GM23338 (cell line): Measurements from ENCODE around the gene TBPL1. TPM values are rescaled to one million over a fixed set of nuclear protein-coding genes. Genes with fewer than 3 reads are reported as not detected.

Experiments used
- ATAC-seq: fragments of 200-7000 bp; cut with Tn5 transposase; 3 replicates; pipeline ENCODE4 v1.9.1; 2020
- DNase-seq: peaks from one replicate; pipeline ENCODE4 v3.0.0-alpha.2; 2015; ENCODE audit warnings: low spot score
- H2AFZ ChIP-seq: fragments of 200-600 bp; sonication (generic); 2 replicates; pipeline ENCODE4 v1.8.0; 2016; ENCODE audit warnings: antibody characterized with exemption, mild to moderate bottlenecking, moderate library complexity
- H3F3A ChIP-seq: fragments of 200-600 bp; sonication (generic); replicated peaks from 2 replicates; pipeline ENCODE4 v1.8.0; 2017; ENCODE audit warnings: antibody characterized with exemption, mixed run types, low read depth
- H3K27ac ChIP-seq: fragments of 200-600 bp; sonication (generic); 2 replicates; pipeline ENCODE4 v1.6.1; 2016; ENCODE audit warnings: low read depth
- H3K27me3 ChIP-seq: fragments of 200-600 bp; sonication (generic); 2 replicates; pipeline ENCODE4 v1.8.0; 2016; ENCODE audit warnings: mild to moderate bottlenecking, mixed run types, moderate library complexity; ENCODE audit not compliant: insufficient read depth
- H3K36me3 ChIP-seq: fragments of 200-600 bp; sonication (generic); 2 replicates; pipeline ENCODE4 v1.8.0; 2016; ENCODE audit warnings: mild to moderate bottlenecking; ENCODE audit not compliant: insufficient read depth
- H3K4me1 ChIP-seq: fragments of 200-600 bp; sonication (generic); 2 replicates; pipeline ENCODE4 v1.8.0; 2016; ENCODE audit warnings: mild to moderate bottlenecking, moderate library complexity; ENCODE audit not compliant: insufficient read depth
- H3K4me2 ChIP-seq: fragments of 200-600 bp; sonication (generic); 2 replicates; pipeline ENCODE4 v1.7.1; 2017; ENCODE audit warnings: mixed run types
- H3K4me3 ChIP-seq: fragments of 200-600 bp; sonication (generic); 2 replicates; pipeline ENCODE4 v1.6.1; 2016; ENCODE audit warnings: mixed run types
- H3K79me2 ChIP-seq: fragments of 200-600 bp; sonication (generic); replicated peaks from 2 replicates; pipeline ENCODE4 v1.8.0; 2017; ENCODE audit warnings: mild to moderate bottlenecking; ENCODE audit not compliant: insufficient read depth
- H3K9me2 ChIP-seq: fragments of 200-600 bp; sonication (generic); 2 replicates; pipeline ENCODE4 v1.8.0; 2017; ENCODE audit not compliant: insufficient read depth
- H4K20me1 ChIP-seq: fragments of 200-600 bp; sonication (generic); replicated peaks from 2 replicates; pipeline ENCODE4 v1.8.0; 2017; ENCODE audit warnings: mild to moderate bottlenecking; ENCODE audit not compliant: insufficient read depth
- H3K27ac Mint-ChIP-seq: 2 replicates; pipeline ENCODE4 v1.8.0; 2020; ENCODE audit warnings: inconsistent platforms, mild to moderate bottlenecking, moderate library complexity, mixed read lengths
- H3K27me3 Mint-ChIP-seq: 3 replicates; pipeline ENCODE4 v1.8.0; 2022; ENCODE audit warnings: low read depth, mild to moderate bottlenecking, moderate library complexity, mixed read lengths, inconsistent platforms; ENCODE audit not compliant: insufficient read depth, poor library complexity
- H3K36me3 Mint-ChIP-seq: 3 replicates; pipeline ENCODE4 v1.8.0; 2021; ENCODE audit warnings: low read depth, mild to moderate bottlenecking, inconsistent platforms, moderate library complexity, mixed read lengths
- H3K4me1 Mint-ChIP-seq: 3 replicates; pipeline ENCODE4 v1.8.0; 2020; ENCODE audit warnings: mild to moderate bottlenecking, inconsistent platforms, mixed read lengths
- H3K4me3 Mint-ChIP-seq: 3 replicates; pipeline ENCODE4 v1.8.0; 2021; ENCODE audit warnings: moderate library complexity, mild to moderate bottlenecking, inconsistent platforms, mixed read lengths
- H3K9me3 Mint-ChIP-seq: 3 replicates; pipeline ENCODE4 v1.8.0; 2020; ENCODE audit warnings: moderate library complexity, mild to moderate bottlenecking, inconsistent platforms, mixed read lengths
- CREB1 ChIP-seq: fragments of 250-450 bp; sonication (Bioruptor Pico); IDR thresholded peaks from 2 replicates; pipeline ENCODE4 v1.5.0; 2020; ENCODE audit warnings: low read depth, mild to moderate bottlenecking, moderate library complexity
- CTCF ChIP-seq, 2 experiments: fragments of 200-600 bp in 1 of 2; sonication (generic) in 1 of 2; conservative IDR thresholded peaks; 2 replicates each; pipeline versions ENCODE4 v1.5.1 to v1.6.1; 2016 to 2017; ENCODE audit warnings: antibody characterized with exemption in 2 of 2, low read depth in 2 of 2, mild to moderate bottlenecking in 2 of 2, moderate library complexity in 1 of 2
- ETS1 ChIP-seq: IDR thresholded peaks from 2 replicates; pipeline ENCODE4 v1.6.1; 2016; ENCODE audit warnings: antibody characterized with exemption
- EZH2 ChIP-seq: fragments of 200-600 bp; sonication (generic); IDR thresholded peaks from one replicate; pipeline ENCODE4 v1.8.0; 2017; ENCODE audit warnings: antibody characterized with exemption, mild to moderate bottlenecking, low read depth; ENCODE audit not compliant: unreplicated experiment
- EZH2phosphoT487 ChIP-seq: fragments of 200-600 bp; sonication (generic); IDR thresholded peaks from one replicate; pipeline ENCODE4 v1.8.1; 2018; ENCODE audit warnings: antibody characterized with exemption; ENCODE audit not compliant: unreplicated experiment
- JUNB ChIP-seq: IDR thresholded peaks from one replicate; pipeline ENCODE4 v1.6.1; 2016; ENCODE audit warnings: antibody characterized with exemption; ENCODE audit not compliant: unreplicated experiment
- NANOG ChIP-seq: IDR thresholded peaks from 2 replicates; pipeline ENCODE4 v1.6.1; 2016; ENCODE audit warnings: antibody characterized with exemption, borderline replicate concordance
- POLR2AphosphoS5 ChIP-seq: IDR thresholded peaks from 2 replicates; pipeline ENCODE4 v1.6.1; 2016; ENCODE audit warnings: antibody characterized with exemption, low read depth
- REST ChIP-seq: IDR thresholded peaks from one replicate; pipeline ENCODE4 v1.6.1; 2018; ENCODE audit warnings: antibody characterized with exemption; ENCODE audit not compliant: unreplicated experiment
- STAT1 ChIP-seq: IDR thresholded peaks from one replicate; pipeline ENCODE4 v1.6.1; 2016; ENCODE audit warnings: antibody characterized with exemption; ENCODE audit not compliant: unreplicated experiment
- ZNF331 ChIP-seq: fragments of 250-450 bp; sonication (Bioruptor Pico); IDR thresholded peaks from 2 replicates; pipeline ENCODE4 v1.5.0; 2020; ENCODE audit warnings: low read depth, mild to moderate bottlenecking, moderate library complexity
- ZNF462 ChIP-seq: fragments of 250-450 bp; sonication (Bioruptor Pico); IDR thresholded peaks from 2 replicates; pipeline ENCODE4 v1.5.0; 2020; ENCODE audit warnings: mild to moderate bottlenecking, moderate library complexity
- polyA plus RNA-seq: library from polyadenylated mRNA; unstranded; fragments of >200 nt; fragmentation: Nextera tagmentation; extraction: Ambion mirVana; gene quantifications from 2 replicates; pipeline ENCODE4 v1.2.1, GENCODE V29; 2016
- total RNA-seq: library from RNA; depleted of rRNA; stranded (reverse); fragments of >200 nt; shearing (Covaris generic); gene quantifications from 2 replicates; pipeline ENCODE4 v1.2.3, GENCODE V29; 2014

Gene TBPL1
- total and polyA plus RNA-seq, 2 experiments from 2014 or later, result 72.9 to 139 TPM

GRCh38 chr6:134021396-134022122 is 68.5 kb downstream of the TBPL1 start:
- Histone ChIP-seq H3K9me2 (no peaks in the 10 kb centered on the region; the same call in 1 of the 2 replicates), H3K4me3 (no peak overlapping the region), H3K27me3 (no peaks in the 10 kb centered on the region), H4K20me1 (no peaks in the 10 kb centered on the region), H3K79me2 (no peaks in the 10 kb centered on the region), H3F3A (no peaks in the 10 kb centered on the region), H3K27ac (no peak overlapping the region), H3K4me2 (no peak overlapping the region), H3K36me3 (no peaks in the 10 kb centered on the region), H3K4me1 (no peaks in the 10 kb centered on the region), H2AFZ (no peak overlapping the region)
- no peaks in the 10 kb centered on the region for H3K27me3 Mint-ChIP-seq
- no peak for DNase-seq
- H3K27ac Mint-ChIP-seq, result no peak overlapping the region
- H3K36me3 Mint-ChIP-seq, result no peaks in the 10 kb centered on the region
- ATAC-seq, result no peak
- no peaks in the 10 kb centered on the region for H3K4me1 Mint-ChIP-seq
- no peak overlapping the region for H3K4me3 Mint-ChIP-seq
- H3K9me3 Mint-ChIP-seq, result no peaks in the 10 kb centered on the region
- TF ChIP-seq ZNF331 (CRISPR knock-in tag) (no peak), EZH2 (no peak), CTCF (conservative IDR thresholded peaks at IDR 0.05; ENCODE audit: low read depth in 2 of 2) (no peak), STAT1 (no peak), JUNB (no peak), POLR2AphosphoS5 (no peak), ETS1 (no peak), ZNF462 (no peak), CREB1 (CRISPR knock-in tag) (no peak), NANOG (no peak), REST (no peak), EZH2phosphoT487 (no peak)
